HEK293 (cell line): ENCODE results near the gene FTSJ1.

Source experiments
- CTCF ChIA-PET: fragments of 350-600 bp; formaldehyde crosslinking; extraction: SDS; loops from one replicate; lab custom pipeline; 2021; ENCODE audit warnings: antibody characterized with exemption; lab: Yijun Ruan, JAX
- POLR2A ChIA-PET: fragments of 300-600 bp; formaldehyde crosslinking; extraction: SDS; loops from one replicate; lab custom pipeline; 2020; ENCODE audit warnings: antibody characterized with exemption, inconsistent platforms; lab: Yijun Ruan, JAX
- H3K27ac ChIP-seq: fragments of 200-500 bp; sonication (Bioruptor generic); 2 replicates; pipeline ENCODE4 v1.5.1; 2014; ENCODE audit warnings: low read depth, low read length, control low read depth, inconsistent platforms; ENCODE audit errors: extremely low read depth
- H3K36me3 ChIP-seq, 2 experiments: fragments of 200-500 bp in 1 of 2; sonication (Bioruptor generic) in 1 of 2; 1 replicate in 1 of 2; 2 replicates in 1 of 2; pipeline ENCODE4 v1.5.1; 2014 to 2017; ENCODE audit warnings: inconsistent platforms in 2 of 2, low read length in 2 of 2; ENCODE audit not compliant: control insufficient read depth in 2 of 2, insufficient read depth in 1 of 2
- H3K4me1 ChIP-seq: fragments of 200-500 bp; sonication (Bioruptor generic); 2 replicates; pipeline ENCODE4 v1.5.1; 2014; ENCODE audit warnings: mild to moderate bottlenecking, low read length, inconsistent platforms; ENCODE audit not compliant: control insufficient read depth, insufficient read depth
- H3K4me3 ChIP-seq: 2 replicates; pipeline ENCODE4 v1.5.1; 2011; ENCODE audit warnings: low read depth, mild to moderate bottlenecking, control low read depth, low read length, moderate library complexity
- H3K9me3 ChIP-seq: fragments of 200-500 bp; sonication (Bioruptor generic); 2 replicates; pipeline ENCODE4 v1.5.1; 2014; ENCODE audit warnings: low read depth, low read length, inconsistent platforms; ENCODE audit not compliant: control insufficient read depth, insufficient read depth
- GLI4 ChIP-seq: fragments of 450-650 bp; formaldehyde crosslinking; IDR thresholded peaks from 2 replicates; pipeline ENCODE4 v1.5.1; 2016; ENCODE audit warnings: missing biosample characterization, missing genetic modification characterization
- IKZF3 ChIP-seq: fragments of 450-650 bp; IDR thresholded peaks from 2 replicates; pipeline ENCODE4 v1.5.0; 2018; ENCODE audit warnings: missing biosample characterization, mild to moderate bottlenecking, missing genetic modification characterization, moderate library complexity
- KLF1 ChIP-seq: fragments of 450-650 bp; formaldehyde crosslinking; IDR thresholded peaks from 2 replicates; pipeline ENCODE4 v1.5.1; 2016; ENCODE audit warnings: missing biosample characterization, missing genetic modification characterization
- OSR2 ChIP-seq: fragments of 450-650 bp; formaldehyde crosslinking; IDR thresholded peaks from 2 replicates; pipeline ENCODE4 v1.5.1; 2016; ENCODE audit warnings: missing biosample characterization, missing genetic modification characterization
- PRDM1 ChIP-seq: fragments of 450-650 bp; formaldehyde crosslinking; IDR thresholded peaks from 2 replicates; pipeline ENCODE4; 2016; ENCODE audit warnings: missing biosample characterization, missing genetic modification characterization
- SETDB1 ChIP-seq: IDR thresholded peaks from one replicate; pipeline ENCODE4 v1.6.1; 2017; ENCODE audit warnings: mild to moderate bottlenecking, low read length, moderate library complexity, mixed read lengths; ENCODE audit not compliant: insufficient read length
- ZBTB17 ChIP-seq: fragments of 450-650 bp; formaldehyde crosslinking; IDR thresholded peaks from 2 replicates; pipeline ENCODE4 v1.5.1; 2016; ENCODE audit warnings: missing biosample characterization, missing genetic modification characterization
- ZFP3 ChIP-seq: fragments of 450-650 bp; formaldehyde crosslinking; IDR thresholded peaks from 2 replicates; pipeline ENCODE4 v1.5.1; 2016; ENCODE audit warnings: low read depth, missing biosample characterization, missing genetic modification characterization
- ZFP41 ChIP-seq: fragments of 450-650 bp; formaldehyde crosslinking; IDR thresholded peaks from 2 replicates; pipeline ENCODE4 v1.5.1; 2016; ENCODE audit warnings: missing biosample characterization, missing genetic modification characterization, borderline replicate concordance
- ZNF114 ChIP-seq: fragments of 450-650 bp; formaldehyde crosslinking; IDR thresholded peaks from 2 replicates; pipeline ENCODE4 v1.5.0; 2017; ENCODE audit warnings: missing biosample characterization, missing genetic modification characterization
- ZNF16 ChIP-seq: fragments of 450-650 bp; formaldehyde crosslinking; IDR thresholded peaks from 2 replicates; pipeline ENCODE4 v1.5.1; 2016; ENCODE audit warnings: low read depth, missing biosample characterization, missing genetic modification characterization
- ZNF175 ChIP-seq: fragments of 450-650 bp; formaldehyde crosslinking; IDR thresholded peaks from 2 replicates; pipeline ENCODE4 v1.5.1; 2016; ENCODE audit warnings: missing biosample characterization, missing genetic modification characterization
- ZNF184 ChIP-seq: fragments of 450-650 bp; IDR thresholded peaks from 2 replicates; pipeline ENCODE4 v1.5.1; 2018; ENCODE audit warnings: missing biosample characterization, mild to moderate bottlenecking, missing genetic modification characterization
- ZNF501 ChIP-seq: fragments of 450-650 bp; formaldehyde crosslinking; IDR thresholded peaks from 2 replicates; pipeline ENCODE4 v1.5.1; 2016; ENCODE audit warnings: missing biosample characterization, missing genetic modification characterization
- ZNF558 ChIP-seq: fragments of 450-650 bp; formaldehyde crosslinking; IDR thresholded peaks from 2 replicates; pipeline ENCODE4 v1.5.1; 2016; ENCODE audit warnings: missing biosample characterization, missing genetic modification characterization
- ZNF585B ChIP-seq: fragments of 450-650 bp; formaldehyde crosslinking; IDR thresholded peaks from 2 replicates; pipeline ENCODE4 v1.5.1; 2016; ENCODE audit warnings: missing biosample characterization, missing genetic modification characterization
- ZNF626 ChIP-seq: fragments of 450-650 bp; sonication (Bioruptor Pico); formaldehyde crosslinking; IDR thresholded peaks from 2 replicates; pipeline ENCODE4 v1.5.1; 2018; ENCODE audit warnings: missing biosample characterization, missing genetic modification characterization, inconsistent platforms
- ZNF664 ChIP-seq: fragments of 450-650 bp; formaldehyde crosslinking; IDR thresholded peaks from 2 replicates; pipeline ENCODE4 v1.5.1; 2016; ENCODE audit warnings: missing biosample characterization, missing genetic modification characterization
- ZNF76 ChIP-seq: fragments of 450-650 bp; formaldehyde crosslinking; IDR thresholded peaks from 2 replicates; pipeline ENCODE4; 2016; ENCODE audit warnings: low read depth, missing biosample characterization, missing genetic modification characterization, borderline replicate concordance
- TF ChIP-seq, protein P1 (sequence below): fragments of 450-650 bp; formaldehyde crosslinking; IDR thresholded peaks from 2 replicates; pipeline ENCODE4 v1.5.1; 2016; ENCODE audit warnings: missing biosample characterization, missing genetic modification characterization
- TF ChIP-seq, protein P2 (sequence below): fragments of 450-650 bp; formaldehyde crosslinking; IDR thresholded peaks from 2 replicates; pipeline ENCODE4 v1.5.1; 2016; ENCODE audit warnings: missing biosample characterization, missing genetic modification characterization
- TF ChIP-seq, protein P3 (sequence below): fragments of 450-650 bp; formaldehyde crosslinking; IDR thresholded peaks from 2 replicates; pipeline ENCODE4 v1.5.1; 2017; ENCODE audit warnings: missing biosample characterization, missing genetic modification characterization
- TF ChIP-seq, protein P4 (sequence below): sonication (generic); formaldehyde crosslinking; IDR thresholded peaks from 2 replicates; pipeline ENCODE4 v1.8.1; 2022; ENCODE audit warnings: mild to moderate bottlenecking, moderate library complexity, missing genetic modification reagents

Gene FTSJ1

DNA sequence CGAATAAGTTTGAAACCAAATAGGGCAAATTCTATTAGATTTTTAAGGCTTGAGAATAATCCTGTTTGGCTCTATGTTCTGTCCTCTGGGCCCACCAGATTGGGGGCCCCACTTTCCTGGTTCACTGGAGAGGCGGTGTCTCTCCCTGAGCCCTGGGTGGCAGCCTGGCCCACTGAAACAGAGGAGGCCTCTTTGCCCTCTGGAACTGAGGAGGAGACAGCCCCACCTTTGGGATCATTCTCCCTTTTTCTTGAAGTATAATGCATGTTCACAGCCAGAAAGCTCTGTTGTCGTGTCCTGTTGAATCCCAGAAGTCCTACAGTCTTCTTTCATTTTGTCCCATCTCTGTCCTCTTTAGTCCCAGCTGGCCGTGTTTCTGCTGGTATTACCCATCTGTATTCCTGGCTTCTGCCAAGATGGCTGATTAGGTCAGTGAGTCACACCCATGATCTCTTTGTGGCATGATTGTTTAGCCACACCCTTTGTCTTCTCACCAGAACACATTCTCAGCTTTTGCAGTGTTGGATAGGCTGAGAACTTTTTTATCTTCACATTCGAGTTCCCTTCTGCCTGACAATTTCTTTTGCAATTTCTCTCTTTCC, 55.5 kb downstream of the FTSJ1 start:
- ChIA-PET POLR2A (interaction anchor here (2.0 kb wide), 1 partner anchor 10 kb away, joined by 8 read pairs; the partner anchor contains the start of gene EBP), CTCF (no interaction called here)
- TF ChIP-seq PRDM1 (tag by site-specific recombination) (0 out of 2 replicates have a peak, but pooled peaks have one; percentile 22), SETDB1 (no peak), ZNF558 (tag by site-specific recombination) (no peak), KLF1 (peak; percentile 63; the same call in 1 of the 2 replicates), ZBTB17 (tag by site-specific recombination) (peak; percentile 57)
- TF ChIP-seq, protein P1, sequence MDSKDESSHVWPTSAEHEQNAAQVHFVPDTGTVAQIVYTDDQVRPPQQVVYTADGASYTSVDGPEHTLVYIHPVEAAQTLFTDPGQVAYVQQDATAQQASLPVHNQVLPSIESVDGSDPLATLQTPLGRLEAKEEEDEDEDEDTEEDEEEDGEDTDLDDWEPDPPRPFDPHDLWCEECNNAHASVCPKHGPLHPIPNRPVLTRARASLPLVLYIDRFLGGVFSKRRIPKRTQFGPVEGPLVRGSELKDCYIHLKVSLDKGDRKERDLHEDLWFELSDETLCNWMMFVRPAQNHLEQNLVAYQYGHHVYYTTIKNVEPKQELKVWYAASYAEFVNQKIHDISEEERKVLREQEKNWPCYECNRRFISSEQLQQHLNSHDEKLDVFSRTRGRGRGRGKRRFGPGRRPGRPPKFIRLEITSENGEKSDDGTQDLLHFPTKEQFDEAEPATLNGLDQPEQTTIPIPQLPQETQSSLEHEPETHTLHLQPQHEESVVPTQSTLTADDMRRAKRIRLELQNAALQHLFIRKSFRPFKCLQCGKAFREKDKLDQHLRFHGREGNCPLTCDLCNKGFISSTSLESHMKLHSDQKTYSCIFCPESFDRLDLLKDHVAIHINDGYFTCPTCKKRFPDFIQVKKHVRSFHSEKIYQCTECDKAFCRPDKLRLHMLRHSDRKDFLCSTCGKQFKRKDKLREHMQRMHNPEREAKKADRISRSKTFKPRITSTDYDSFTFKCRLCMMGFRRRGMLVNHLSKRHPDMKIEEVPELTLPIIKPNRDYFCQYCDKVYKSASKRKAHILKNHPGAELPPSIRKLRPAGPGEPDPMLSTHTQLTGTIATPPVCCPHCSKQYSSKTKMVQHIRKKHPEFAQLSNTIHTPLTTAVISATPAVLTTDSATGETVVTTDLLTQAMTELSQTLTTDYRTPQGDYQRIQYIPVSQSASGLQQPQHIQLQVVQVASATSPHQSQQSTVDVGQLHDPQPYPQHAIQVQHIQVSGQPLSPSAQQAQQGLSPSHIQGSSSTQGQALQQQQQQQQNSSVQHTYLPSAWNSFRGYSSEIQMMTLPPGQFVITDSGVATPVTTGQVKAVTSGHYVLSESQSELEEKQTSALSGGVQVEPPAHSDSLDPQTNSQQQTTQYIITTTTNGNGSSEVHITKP (tag by site-specific recombination): peak; percentile 79
- TF ChIP-seq, protein P2, sequence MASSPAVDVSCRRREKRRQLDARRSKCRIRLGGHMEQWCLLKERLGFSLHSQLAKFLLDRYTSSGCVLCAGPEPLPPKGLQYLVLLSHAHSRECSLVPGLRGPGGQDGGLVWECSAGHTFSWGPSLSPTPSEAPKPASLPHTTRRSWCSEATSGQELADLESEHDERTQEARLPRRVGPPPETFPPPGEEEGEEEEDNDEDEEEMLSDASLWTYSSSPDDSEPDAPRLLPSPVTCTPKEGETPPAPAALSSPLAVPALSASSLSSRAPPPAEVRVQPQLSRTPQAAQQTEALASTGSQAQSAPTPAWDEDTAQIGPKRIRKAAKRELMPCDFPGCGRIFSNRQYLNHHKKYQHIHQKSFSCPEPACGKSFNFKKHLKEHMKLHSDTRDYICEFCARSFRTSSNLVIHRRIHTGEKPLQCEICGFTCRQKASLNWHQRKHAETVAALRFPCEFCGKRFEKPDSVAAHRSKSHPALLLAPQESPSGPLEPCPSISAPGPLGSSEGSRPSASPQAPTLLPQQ: 0 out of 2 replicates have a peak, but pooled peaks have one; percentile 16
- Histone ChIP-seq H3K27ac (no peak overlapping the region), H3K9me3 (no peaks in the 10 kb centered on the region), H3K4me1 (no peaks in the 10 kb centered on the region), H3K36me3 (peaks cover 6 to 27% of the 10 kb centered on the region in 2 experiments; a peak in 2 of 3 replicates), H3K4me3 (no peak overlapping the region)

- TF ChIP-seq ZFP3 (tag by site-specific recombination) (no peak), ZNF16 (tag by site-specific recombination) (no peak)
- H3K36me3 ChIP-seq: peaks cover 6 to 20% of the 10 kb centered on the region in 2 experiments; a peak in 2 of 3 replicates
- POLR2A ChIA-PET: interaction anchor here (1.5 to 2.0 kb wide), 2 partner anchors 10 to 43 kb away, joined by 3 to 8 read pairs; partner anchors contain the start of gene EBP
- no peaks in the 10 kb centered on the region for H3K9me3 ChIP-seq
- H3K4me1 ChIP-seq: no peaks in the 10 kb centered on the region
- H3K4me3 ChIP-seq: no peak overlapping the region
- CTCF ChIA-PET: no interaction called here
- no peak overlapping the region for H3K27ac ChIP-seq
Measured at GRCh38 chrX:48532161-48532560, 56.2 kb downstream of the FTSJ1 start.

GRCh38 chrX:48533165-48533564, 57.2 kb downstream of the FTSJ1 start:
- CTCF ChIA-PET: no interaction called here
- Histone ChIP-seq H3K36me3 (peaks cover 6 to 10% of the 10 kb centered on the region in 2 experiments; a peak in 2 of 3 replicates), H3K9me3 (no peaks in the 10 kb centered on the region), H3K4me3 (no peak overlapping the region), H3K27ac (no peak overlapping the region), H3K4me1 (no peaks in the 10 kb centered on the region)
- POLR2A ChIA-PET: interaction anchor here (1.5 kb wide), 1 partner anchor 42 kb away, joined by 3 read pairs; no protein-coding TSS in a partner anchor
- TF ChIP-seq ZNF626 (no peak), ZNF184 (no peak), IKZF3 (no peak), SETDB1 (no peak), OSR2 (tag by site-specific recombination) (no peak), ZNF76 (tag by site-specific recombination) (no peak), ZFP41 (no peak), GLI4 (no peak), ZNF114 (tag by site-specific recombination) (no peak), ZNF175 (tag by site-specific recombination) (no peak), ZNF585B (tag by site-specific recombination) (no peak), ZNF664 (tag by site-specific recombination) (no peak), ZNF501 (tag by site-specific recombination) (no peak)
- TF ChIP-seq, protein P3, sequence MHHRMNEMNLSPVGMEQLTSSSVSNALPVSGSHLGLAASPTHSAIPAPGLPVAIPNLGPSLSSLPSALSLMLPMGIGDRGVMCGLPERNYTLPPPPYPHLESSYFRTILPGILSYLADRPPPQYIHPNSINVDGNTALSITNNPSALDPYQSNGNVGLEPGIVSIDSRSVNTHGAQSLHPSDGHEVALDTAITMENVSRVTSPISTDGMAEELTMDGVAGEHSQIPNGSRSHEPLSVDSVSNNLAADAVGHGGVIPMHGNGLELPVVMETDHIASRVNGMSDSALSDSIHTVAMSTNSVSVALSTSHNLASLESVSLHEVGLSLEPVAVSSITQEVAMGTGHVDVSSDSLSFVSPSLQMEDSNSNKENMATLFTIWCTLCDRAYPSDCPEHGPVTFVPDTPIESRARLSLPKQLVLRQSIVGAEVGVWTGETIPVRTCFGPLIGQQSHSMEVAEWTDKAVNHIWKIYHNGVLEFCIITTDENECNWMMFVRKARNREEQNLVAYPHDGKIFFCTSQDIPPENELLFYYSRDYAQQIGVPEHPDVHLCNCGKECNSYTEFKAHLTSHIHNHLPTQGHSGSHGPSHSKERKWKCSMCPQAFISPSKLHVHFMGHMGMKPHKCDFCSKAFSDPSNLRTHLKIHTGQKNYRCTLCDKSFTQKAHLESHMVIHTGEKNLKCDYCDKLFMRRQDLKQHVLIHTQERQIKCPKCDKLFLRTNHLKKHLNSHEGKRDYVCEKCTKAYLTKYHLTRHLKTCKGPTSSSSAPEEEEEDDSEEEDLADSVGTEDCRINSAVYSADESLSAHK: no peak
- TF ChIP-seq, protein P4, sequence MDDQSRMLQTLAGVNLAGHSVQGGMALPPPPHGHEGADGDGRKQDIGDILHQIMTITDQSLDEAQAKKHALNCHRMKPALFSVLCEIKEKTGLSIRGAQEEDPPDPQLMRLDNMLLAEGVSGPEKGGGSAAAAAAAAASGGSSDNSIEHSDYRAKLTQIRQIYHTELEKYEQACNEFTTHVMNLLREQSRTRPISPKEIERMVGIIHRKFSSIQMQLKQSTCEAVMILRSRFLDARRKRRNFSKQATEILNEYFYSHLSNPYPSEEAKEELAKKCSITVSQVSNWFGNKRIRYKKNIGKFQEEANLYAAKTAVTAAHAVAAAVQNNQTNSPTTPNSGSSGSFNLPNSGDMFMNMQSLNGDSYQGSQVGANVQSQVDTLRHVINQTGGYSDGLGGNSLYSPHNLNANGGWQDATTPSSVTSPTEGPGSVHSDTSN (CRISPR knock-in tag): no peak
